ENCODE results near the gene PEPD.

PEPD gene

GRCh38 chr19:33420821-33421220, 100.8 kb downstream of the PEPD start:
- 97% methylated on average over 9 of the region's 9 CpGs for WGBS
- Histone ChIP-seq H3K4me2 (ENCODE audit: low read length, poor library complexity, severe bottlenecking) (no peak overlapping the region), H3K27me3 (ENCODE audit: control insufficient read depth in 1 of 2, insufficient read depth in 1 of 2, low read length in 2 of 2) (no peaks in the 10 kb centered on the region), H3K14ac (ENCODE audit: low read length in 2 of 2) (no peak overlapping the region), H3K4ac (ENCODE audit: low read depth in 1 of 2, low read length in 2 of 2) (no peak overlapping the region), H3K36me3 (ENCODE audit: control insufficient read depth in 1 of 2, insufficient read depth in 2 of 2, low read depth in 1 of 2, low read length in 2 of 2) (peaks cover 0 to 5% of the 10 kb centered on the region in 2 experiments), H4K8ac (ENCODE audit: low read length) (no peak overlapping the region), H3K4me3 (ENCODE audit: insufficient read depth in 1 of 2, low read depth in 1 of 2, low read length in 2 of 2) (no peak overlapping the region), H3K4me1 (ENCODE audit: control insufficient read depth, insufficient read depth, low read depth, low read length) (peaks cover 12% of the 10 kb centered on the region), H2BK12ac (ENCODE audit: low read length in 2 of 2) (no peak overlapping the region), H2AK5ac (ENCODE audit: low read length, severe bottlenecking) (no peak overlapping the region), H2BK15ac (ENCODE audit: low read depth, poor library complexity, severe bottlenecking) (no peak overlapping the region), H3K79me1 (replicated peaks; ENCODE audit: low read length, poor library complexity, severe bottlenecking) (no peaks in the 10 kb centered on the region), H2BK120ac (ENCODE audit: low read depth, low read length) (no peak overlapping the region), H4K91ac (ENCODE audit: low read length) (no peak overlapping the region), H3K9ac (ENCODE audit: low read length) (no peak overlapping the region), H2BK5ac (ENCODE audit: low read depth, low read length, poor library complexity, severe bottlenecking) (no peak overlapping the region), H3K27ac (ENCODE audit: low read length, poor library complexity, severe bottlenecking) (no peak overlapping the region), H3K18ac (ENCODE audit: low read depth in 1 of 2, low read length in 2 of 2) (no peak overlapping the region), H3K23ac (ENCODE audit: low read length in 2 of 2) (no peak overlapping the region), H2AFZ (ENCODE audit: low read depth, low read length) (no peak overlapping the region), H3K9me3 (ENCODE audit: control insufficient read depth, low read length) (no peaks in the 10 kb centered on the region)
- no peak for DNase-seq

GRCh38 chr19:33419788-33420130, 101.8 kb downstream of the PEPD start:
- Histone ChIP-seq H3K18ac (ENCODE audit: low read depth in 1 of 2, low read length in 2 of 2) (no peak overlapping the region), H3K4ac (ENCODE audit: low read depth in 1 of 2, low read length in 2 of 2) (no peak overlapping the region), H2AFZ (ENCODE audit: low read depth, low read length) (no peak overlapping the region), H2AK5ac (ENCODE audit: low read length, severe bottlenecking) (no peak overlapping the region), H3K4me3 (ENCODE audit: insufficient read depth in 1 of 2, low read depth in 1 of 2, low read length in 2 of 2) (no peak overlapping the region), H4K8ac (ENCODE audit: low read length) (no peak overlapping the region), H3K36me3 (ENCODE audit: control insufficient read depth in 1 of 2, insufficient read depth in 2 of 2, low read depth in 1 of 2, low read length in 2 of 2) (peaks cover 0 to 9% of the 10 kb centered on the region in 2 experiments), H3K4me1 (ENCODE audit: control insufficient read depth, insufficient read depth, low read depth, low read length) (peaks cover 12% of the 10 kb centered on the region), H3K14ac (ENCODE audit: low read length in 2 of 2) (no peak overlapping the region), H2BK12ac (ENCODE audit: low read length in 2 of 2) (no peak overlapping the region), H3K27me3 (ENCODE audit: control insufficient read depth in 1 of 2, insufficient read depth in 1 of 2, low read length in 2 of 2) (no peaks in the 10 kb centered on the region), H3K23ac (ENCODE audit: low read length in 2 of 2) (no peak overlapping the region), H2BK5ac (ENCODE audit: low read depth, low read length, poor library complexity, severe bottlenecking) (no peak overlapping the region), H4K91ac (ENCODE audit: low read length) (no peak overlapping the region), H3K27ac (ENCODE audit: low read length, poor library complexity, severe bottlenecking) (no peak overlapping the region), H3K9ac (ENCODE audit: low read length) (no peak overlapping the region), H2BK120ac (ENCODE audit: low read depth, low read length) (no peak overlapping the region), H3K4me2 (ENCODE audit: low read length, poor library complexity, severe bottlenecking) (no peak overlapping the region), H2BK15ac (ENCODE audit: low read depth, poor library complexity, severe bottlenecking) (no peak overlapping the region), H3K79me1 (replicated peaks; ENCODE audit: low read length, poor library complexity, severe bottlenecking) (no peaks in the 10 kb centered on the region), H3K9me3 (ENCODE audit: control insufficient read depth, low read length) (no peaks in the 10 kb centered on the region)
- no peak for DNase-seq
- WGBS: 20% methylated on average over 6 of the region's 6 CpGs

- H3K9me3 ChIP-seq (ENCODE audit: control insufficient read depth, low read length): no peaks in the 10 kb centered on the region
- WGBS: 89% methylated on average over 20 of the region's 20 CpGs
- H3K18ac ChIP-seq (ENCODE audit: low read depth in 1 of 2, low read length in 2 of 2): no peak overlapping the region
These were observed 102.5 kb downstream of the PEPD start for GRCh38 chr19:33418871-33419787.

GRCh38 chr19:33418461-33418860, 103.1 kb downstream of the PEPD start:
- no peaks in the 10 kb centered on the region for H3K27me3 ChIP-seq (ENCODE audit: control insufficient read depth in 1 of 2, insufficient read depth in 1 of 2, low read length in 2 of 2)
- 92% methylated on average over 12 of the region's 12 CpGs for WGBS
- H3K18ac ChIP-seq (ENCODE audit: low read depth in 1 of 2, low read length in 2 of 2): no peak overlapping the region
- H3K79me1 ChIP-seq (replicated peaks; ENCODE audit: low read length, poor library complexity, severe bottlenecking): no peaks in the 10 kb centered on the region
- H2AFZ ChIP-seq (ENCODE audit: low read depth, low read length): no peak overlapping the region
- H4K91ac ChIP-seq (ENCODE audit: low read length): no peak overlapping the region
- peaks cover 12% of the 10 kb centered on the region for H3K4me1 ChIP-seq (ENCODE audit: control insufficient read depth, insufficient read depth, low read depth, low read length)
- H3K9ac ChIP-seq (ENCODE audit: low read length): no peak overlapping the region
- no peak overlapping the region for H2BK120ac ChIP-seq (ENCODE audit: low read depth, low read length)
- H2AK5ac ChIP-seq (ENCODE audit: low read length, severe bottlenecking): no peak overlapping the region
- no peak overlapping the region for H2BK12ac ChIP-seq (ENCODE audit: low read length in 2 of 2)
- H3K23ac ChIP-seq (ENCODE audit: low read length in 2 of 2): no peak overlapping the region
- H3K4me2 ChIP-seq (ENCODE audit: low read length, poor library complexity, severe bottlenecking): no peak overlapping the region
- H2BK5ac ChIP-seq (ENCODE audit: low read depth, low read length, poor library complexity, severe bottlenecking): no peak overlapping the region
- no peak overlapping the region for H3K14ac ChIP-seq (ENCODE audit: low read length in 2 of 2)
- H2BK15ac ChIP-seq (ENCODE audit: low read depth, poor library complexity, severe bottlenecking): no peak overlapping the region
- no peak overlapping the region for H3K4ac ChIP-seq (ENCODE audit: low read depth in 1 of 2, low read length in 2 of 2)
- no peak overlapping the region for H3K4me3 ChIP-seq (ENCODE audit: insufficient read depth in 1 of 2, low read depth in 1 of 2, low read length in 2 of 2)
- H3K27ac ChIP-seq (ENCODE audit: low read length, poor library complexity, severe bottlenecking): no peak overlapping the region
- H4K8ac ChIP-seq (ENCODE audit: low read length): no peak overlapping the region
- no peak for DNase-seq
- H3K9me3 ChIP-seq (ENCODE audit: control insufficient read depth, low read length): no peaks in the 10 kb centered on the region
- H3K36me3 ChIP-seq (ENCODE audit: control insufficient read depth in 1 of 2, insufficient read depth in 2 of 2, low read depth in 1 of 2, low read length in 2 of 2): peaks cover 0 to 10% of the 10 kb centered on the region in 2 experiments

More at GRCh38 chr19:33418871-33419787, 102.5 kb downstream of the PEPD start:
- Histone ChIP-seq H3K27ac (ENCODE audit: low read length, poor library complexity, severe bottlenecking) (no peak overlapping the region), H3K4me3 (ENCODE audit: insufficient read depth in 1 of 2, low read depth in 1 of 2, low read length in 2 of 2) (no peak overlapping the region), H3K23ac (ENCODE audit: low read length in 2 of 2) (no peak overlapping the region), H3K14ac (ENCODE audit: low read length in 2 of 2) (no peak overlapping the region), H2BK5ac (ENCODE audit: low read depth, low read length, poor library complexity, severe bottlenecking) (no peak overlapping the region), H3K4me2 (ENCODE audit: low read length, poor library complexity, severe bottlenecking) (no peak overlapping the region), H3K36me3 (ENCODE audit: control insufficient read depth in 1 of 2, insufficient read depth in 2 of 2, low read depth in 1 of 2, low read length in 2 of 2) (peaks cover 0 to 10% of the 10 kb centered on the region in 2 experiments), H2AK5ac (ENCODE audit: low read length, severe bottlenecking) (no peak overlapping the region), H2BK15ac (ENCODE audit: low read depth, poor library complexity, severe bottlenecking) (no peak overlapping the region), H4K91ac (ENCODE audit: low read length) (no peak overlapping the region), H2AFZ (ENCODE audit: low read depth, low read length) (no peak overlapping the region), H3K4me1 (ENCODE audit: control insufficient read depth, insufficient read depth, low read depth, low read length) (peaks cover 12% of the 10 kb centered on the region), H3K79me1 (replicated peaks; ENCODE audit: low read length, poor library complexity, severe bottlenecking) (no peaks in the 10 kb centered on the region), H2BK12ac (ENCODE audit: low read length in 2 of 2) (no peak overlapping the region), H2BK120ac (ENCODE audit: low read depth, low read length) (no peak overlapping the region), H3K9ac (ENCODE audit: low read length) (no peak overlapping the region), H4K8ac (ENCODE audit: low read length) (no peak overlapping the region), H3K27me3 (ENCODE audit: control insufficient read depth in 1 of 2, insufficient read depth in 1 of 2, low read length in 2 of 2) (no peaks in the 10 kb centered on the region), H3K4ac (ENCODE audit: low read depth in 1 of 2, low read length in 2 of 2) (no peak overlapping the region)
- no peak for DNase-seq

All from mesenchymal stem cell (in vitro differentiated cells and primary cell).